Measurements from ENCODE around the gene RIT2.

The RIT2 gene

GRCh38 chr18:42914476-42914875 lies 201.0 kb downstream of the RIT2 start:
- FAIRE-seq (no peak), DNase-seq (ENCODE audit: insufficient read length, low spot score) (no peak)
- TF ChIP-seq POLR2A (IDR thresholded peaks at IDR 0.05; ENCODE audit: low read depth, low read length), result no peak

- no peak for DNase-seq (ENCODE audit: insufficient read length, low spot score)
- FAIRE-seq, result no peak
- no peak for TF ChIP-seq POLR2A (IDR thresholded peaks at IDR 0.05; ENCODE audit: low read depth, low read length)
These were observed 206.4 kb downstream of the RIT2 start for GRCh38 chr18:42909095-42909494.

GRCh38 chr18:42906761-42907160 lies 208.7 kb downstream of the RIT2 start:
- FAIRE-seq (no peak), DNase-seq (ENCODE audit: insufficient read length, low spot score) (no peak)
- TF ChIP-seq POLR2A (IDR thresholded peaks at IDR 0.05; ENCODE audit: low read depth, low read length), result no peak

GRCh38 chr18:42901161-42901560 lies 214.3 kb downstream of the RIT2 start:
- FAIRE-seq (no peak), DNase-seq (ENCODE audit: insufficient read length, low spot score) (no peak)
- no peak for TF ChIP-seq POLR2A (IDR thresholded peaks at IDR 0.05; ENCODE audit: low read depth, low read length)

- FAIRE-seq (no peak), DNase-seq (ENCODE audit: insufficient read length, low spot score) (no peak)
- TF ChIP-seq POLR2A (IDR thresholded peaks at IDR 0.05; ENCODE audit: low read depth, low read length), result no peak
These were observed 221.5 kb downstream of the RIT2 start for GRCh38 chr18:42893977-42894376.

GRCh38 chr18:42892181-42892580 lies 223.3 kb downstream of the RIT2 start:
- DNase-seq (ENCODE audit: insufficient read length, low spot score) (no peak), FAIRE-seq (no peak)
- TF ChIP-seq POLR2A (IDR thresholded peaks at IDR 0.05; ENCODE audit: low read depth, low read length), result no peak

- DNase-seq (ENCODE audit: insufficient read length, low spot score), result no peak
- no peak for FAIRE-seq
These were observed 223.8 kb downstream of the RIT2 start for GRCh38 chr18:42891705-42892104.

GRCh38 chr18:42883169-42883568 lies 232.3 kb downstream of the RIT2 start:
- no peak for TF ChIP-seq POLR2A (IDR thresholded peaks at IDR 0.05; ENCODE audit: low read depth, low read length)
- no peak for FAIRE-seq
- DNase-seq (ENCODE audit: insufficient read length, low spot score), result no peak

More at GRCh38 chr18:42891705-42892104, 223.8 kb downstream of the RIT2 start:
- TF ChIP-seq POLR2A (IDR thresholded peaks at IDR 0.05; ENCODE audit: low read depth, low read length), result no peak

GRCh38 chr18:42882122-42882521 lies 233.4 kb downstream of the RIT2 start:
- DNase-seq (ENCODE audit: insufficient read length, low spot score) (no peak), FAIRE-seq (no peak)
- no peak for TF ChIP-seq POLR2A (IDR thresholded peaks at IDR 0.05; ENCODE audit: low read depth, low read length)

GRCh38 chr18:42872838-42873237 lies 242.6 kb downstream of the RIT2 start:
- no peak for DNase-seq (ENCODE audit: insufficient read length, low spot score)
- no peak for TF ChIP-seq POLR2A (IDR thresholded peaks at IDR 0.05; ENCODE audit: low read depth, low read length)
- no peak for FAIRE-seq

- no peak for DNase-seq (ENCODE audit: insufficient read length, low spot score)
- no peak for FAIRE-seq
- no peak for TF ChIP-seq POLR2A (IDR thresholded peaks at IDR 0.05; ENCODE audit: low read depth, low read length)
These were observed 250.6 kb downstream of the RIT2 start for GRCh38 chr18:42864876-42865275.

GRCh38 chr18:42861271-42861670 lies 254.2 kb downstream of the RIT2 start:
- no peak for TF ChIP-seq POLR2A (IDR thresholded peaks at IDR 0.05; ENCODE audit: low read depth, low read length)
- FAIRE-seq, result no peak
- no peak for DNase-seq (ENCODE audit: insufficient read length, low spot score)

- DNase-seq (ENCODE audit: insufficient read length, low spot score) (no peak), FAIRE-seq (no peak)
- no peak for TF ChIP-seq POLR2A (IDR thresholded peaks at IDR 0.05; ENCODE audit: low read depth, low read length)
These were observed 254.9 kb downstream of the RIT2 start for GRCh38 chr18:42860548-42860947.

GRCh38 chr18:42860011-42860410 lies 255.5 kb downstream of the RIT2 start:
- no peak for TF ChIP-seq POLR2A (IDR thresholded peaks at IDR 0.05; ENCODE audit: low read depth, low read length)
- FAIRE-seq (no peak), DNase-seq (ENCODE audit: insufficient read length, low spot score) (no peak)

- no peak for DNase-seq (ENCODE audit: insufficient read length, low spot score)
- TF ChIP-seq POLR2A (IDR thresholded peaks at IDR 0.05; ENCODE audit: low read depth, low read length), result no peak
- FAIRE-seq, result no peak
These were observed 260.9 kb downstream of the RIT2 start for GRCh38 chr18:42854558-42854957.

All from H54 (cell line).